PC-3 (cell line): ENCODE results near the gene GRB10.

Source experiments
- CTCF ChIP-seq: fragments of 300-600 bp; sonication (generic); conservative IDR thresholded peaks from 2 replicates; pipeline ENCODE4 v1.5.1; 2017; ENCODE audit warnings: antibody characterized with exemption, low read depth, mild to moderate bottlenecking, low read length
- EZH2 ChIP-seq: fragments of 300-600 bp; sonication (generic); IDR thresholded peaks from one replicate; pipeline ENCODE4 v1.6.1; 2017; ENCODE audit warnings: antibody characterized with exemption, mild to moderate bottlenecking, low read length; ENCODE audit not compliant: unreplicated experiment
- EZH2phosphoT487 ChIP-seq: fragments of 300-600 bp; sonication (generic); IDR thresholded peaks from 2 replicates; pipeline ENCODE4 v1.6.1; 2018; ENCODE audit warnings: mild to moderate bottlenecking, antibody characterized with exemption, low read length, borderline replicate concordance

- no peak for TF ChIP-seq CTCF
- no peak for TF ChIP-seq EZH2
- TF ChIP-seq EZH2phosphoT487 = peak; percentile 81
Measured at GRCh38 chr7:50664461-50664922, 118.2 kb downstream of the GRB10 start.
